ENCODE results near the gene SIRT7.
"Not testable (repeated sequence)": the region's sequence is repeated elsewhere in the genome, so short reads cannot be mapped to it uniquely, and the experiment has no call there.

SIRT7 gene

GRCh38 chr17:81920612-81921536 is 2.9 kb upstream of the SIRT7 start:
- DNase-seq (ENCODE audit: low read depth in 2 of 2) = no peak

GRCh38 chr17:81918832-81919545 is 1.0 kb upstream of the SIRT7 start:
- no peak for DNase-seq (ENCODE audit: low read depth in 2 of 2)

GRCh38 chr17:81918333-81918669 is 325 bp upstream of the SIRT7 start:
- not testable (repeated sequence) for DNase-seq (ENCODE audit: low read depth in 2 of 2)

DNA sequence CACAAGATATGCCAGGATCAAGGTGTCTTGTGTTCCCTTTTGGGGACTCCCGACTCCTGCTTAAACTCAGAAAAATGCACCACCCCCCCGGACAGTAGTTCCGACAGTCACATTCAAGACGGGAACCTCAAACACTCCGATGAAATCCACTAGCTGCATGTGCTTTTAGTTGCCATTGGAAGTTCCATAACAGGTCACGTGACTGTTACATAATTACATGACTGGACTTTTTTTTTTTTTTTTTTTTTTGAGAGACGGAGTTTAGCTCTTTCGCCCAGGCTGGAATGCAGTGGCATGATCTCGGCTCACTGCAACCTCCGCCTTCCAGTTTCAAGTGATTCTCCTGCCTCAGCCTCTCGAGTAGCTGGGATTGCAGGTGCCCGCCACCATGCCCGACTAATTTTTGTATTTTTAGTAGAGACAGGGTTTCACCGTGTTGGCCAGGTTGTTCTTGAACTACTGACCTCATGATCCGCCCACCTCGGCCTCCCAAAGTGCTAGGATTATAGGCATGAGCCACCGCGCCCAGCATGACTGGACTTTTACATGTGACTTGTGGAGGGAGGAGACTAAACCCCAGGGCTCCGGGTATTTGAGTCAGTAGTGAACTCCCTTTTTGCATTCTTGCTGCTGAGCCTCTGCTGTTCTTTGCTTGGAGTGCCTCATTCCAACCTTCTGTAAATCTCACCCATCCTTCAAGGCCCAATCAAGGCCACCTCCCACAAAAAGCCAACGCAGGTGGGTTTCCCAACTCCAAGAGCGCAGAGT is 1.6 kb downstream of the SIRT7 start:
- DNase-seq (ENCODE audit: low read depth in 2 of 2) = no peak

DNA sequence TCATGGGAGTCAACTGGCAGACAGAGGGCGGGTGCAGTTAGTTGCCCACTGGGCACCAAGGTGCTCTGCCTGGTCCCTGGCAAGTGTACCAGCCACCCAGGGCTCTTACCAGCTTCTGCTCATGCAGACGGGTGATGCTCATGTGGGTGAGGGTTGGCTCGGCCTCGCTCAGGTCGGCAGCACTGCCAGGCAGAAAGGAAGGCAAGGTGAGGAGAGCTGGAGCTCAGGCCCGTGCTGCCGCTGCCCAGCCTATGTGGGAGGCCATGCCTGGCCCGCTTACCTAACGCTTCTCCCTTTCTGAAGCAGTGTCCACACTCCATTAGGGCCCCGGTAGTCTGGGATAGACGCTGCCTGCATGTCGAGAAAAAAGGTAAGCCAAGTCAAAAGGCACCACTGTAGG is 2.6 kb downstream of the SIRT7 start:
- DNase-seq (ENCODE audit: low read depth in 2 of 2) = no peak

DNA sequence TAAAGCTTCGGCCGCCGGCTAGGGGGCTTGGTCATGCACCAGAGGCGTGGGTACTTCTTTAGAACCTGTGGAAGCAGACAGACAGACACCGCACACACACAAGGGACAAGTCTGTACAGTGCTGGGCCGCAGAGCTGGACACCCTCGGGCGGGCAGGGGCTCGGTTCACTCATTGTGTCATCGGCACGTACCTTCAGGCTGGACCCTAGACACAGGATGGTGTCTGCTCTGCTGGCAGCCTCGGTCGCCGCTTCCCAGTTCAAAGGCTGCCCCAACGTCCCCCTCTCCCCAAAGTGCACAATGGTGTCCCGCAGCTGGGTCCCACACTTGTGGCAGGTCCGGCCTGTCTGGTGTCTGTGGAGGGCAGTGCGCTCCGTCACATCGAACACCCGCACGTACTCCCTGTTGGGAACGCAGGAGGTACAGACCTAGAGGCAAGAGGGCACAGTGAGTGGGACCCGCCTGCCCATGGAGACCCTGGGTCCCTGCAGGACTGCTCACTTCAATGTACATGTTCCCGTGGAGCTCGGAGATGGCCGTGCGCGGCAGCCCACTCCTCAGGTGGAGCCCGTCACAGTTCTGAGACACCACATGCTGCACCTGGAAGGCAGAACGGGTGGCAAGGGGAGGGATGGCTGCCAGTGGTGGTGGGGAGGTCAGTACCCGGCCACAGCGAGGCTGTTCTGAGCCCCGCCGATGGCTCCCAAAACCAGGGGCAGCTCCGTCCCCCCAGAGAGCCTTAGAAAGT is 3.7 kb downstream of the SIRT7 start:
- no peak for DNase-seq (ENCODE audit: low read depth in 2 of 2)

DNA sequence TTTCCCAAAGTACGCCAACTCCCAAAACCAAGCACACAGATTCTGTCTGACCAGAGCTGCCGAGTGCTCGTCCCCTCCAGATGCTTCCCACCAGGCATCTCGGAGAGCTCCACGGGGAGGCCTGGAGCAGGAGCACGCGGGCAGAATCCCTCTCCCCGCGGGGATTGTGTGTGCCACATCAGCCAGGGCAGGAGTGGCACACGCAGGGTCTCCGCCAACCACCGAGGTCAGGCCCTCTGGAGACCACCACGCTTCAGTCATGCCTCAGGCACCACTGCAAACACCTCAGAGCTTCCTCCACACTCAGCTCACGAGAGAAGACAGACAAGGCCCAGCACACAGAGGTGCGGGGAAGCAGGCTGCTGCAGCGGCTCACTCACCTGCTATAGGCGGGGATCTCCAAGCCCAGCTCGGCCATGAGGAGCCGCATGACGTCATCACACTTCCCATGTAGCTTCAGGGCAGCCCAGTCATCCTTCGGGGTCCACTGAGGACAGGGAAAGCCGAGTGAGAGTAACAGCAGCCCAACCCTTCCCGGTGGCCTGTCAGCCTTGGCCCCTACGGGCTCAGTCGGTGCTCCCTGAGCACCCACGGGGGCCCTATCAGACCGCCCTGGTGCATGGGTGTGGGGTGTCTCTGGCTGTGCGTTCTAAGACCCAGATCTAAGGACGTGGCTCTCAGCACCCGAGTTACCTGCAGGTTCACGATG is 4.4 kb downstream of the SIRT7 start:
- no peak for DNase-seq (ENCODE audit: low read depth in 2 of 2)

DNA sequence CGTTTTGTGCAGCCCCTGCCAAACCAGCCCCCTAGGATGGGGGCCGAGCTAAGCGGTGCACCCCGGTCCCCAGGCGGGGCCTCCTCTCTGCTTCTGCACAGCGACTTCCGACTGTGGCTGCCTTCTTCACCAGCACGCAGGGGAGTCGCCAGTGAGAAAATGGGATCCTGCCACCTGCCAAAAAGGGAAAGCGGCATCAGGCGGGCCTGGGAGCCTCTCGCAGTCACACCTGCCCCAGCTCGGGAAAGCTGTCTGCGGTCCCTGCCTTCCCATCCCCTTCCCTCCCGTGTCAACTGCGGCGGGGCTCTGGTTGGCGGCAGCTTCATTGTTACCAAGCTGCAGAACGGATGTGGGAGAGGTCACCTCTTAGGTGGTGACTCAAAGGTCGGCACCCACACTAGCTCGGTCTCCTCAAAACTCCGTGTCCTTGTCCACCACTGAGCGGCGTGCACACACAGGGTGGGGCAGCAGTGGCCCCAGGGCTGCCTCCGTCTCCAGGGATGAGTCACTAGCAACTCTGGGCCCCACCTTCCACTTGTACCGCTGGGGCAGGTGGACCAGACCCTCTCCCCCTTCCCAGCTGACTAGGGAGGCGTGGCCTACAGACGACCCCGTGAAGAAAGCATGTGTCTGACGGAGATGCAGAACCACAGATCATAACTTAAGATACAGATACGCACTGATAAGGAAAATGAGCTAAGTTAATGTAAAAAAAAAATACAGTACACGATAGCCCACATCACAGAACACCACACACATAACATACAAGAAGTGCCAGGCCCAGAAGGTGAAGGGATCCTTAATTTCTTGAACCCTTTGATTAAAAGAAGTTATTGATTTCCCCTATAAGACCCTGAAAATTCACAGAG is 5.3 kb downstream of the SIRT7 start:
- DNase-seq (ENCODE audit: low read depth in 2 of 2) = no peak

DNA sequence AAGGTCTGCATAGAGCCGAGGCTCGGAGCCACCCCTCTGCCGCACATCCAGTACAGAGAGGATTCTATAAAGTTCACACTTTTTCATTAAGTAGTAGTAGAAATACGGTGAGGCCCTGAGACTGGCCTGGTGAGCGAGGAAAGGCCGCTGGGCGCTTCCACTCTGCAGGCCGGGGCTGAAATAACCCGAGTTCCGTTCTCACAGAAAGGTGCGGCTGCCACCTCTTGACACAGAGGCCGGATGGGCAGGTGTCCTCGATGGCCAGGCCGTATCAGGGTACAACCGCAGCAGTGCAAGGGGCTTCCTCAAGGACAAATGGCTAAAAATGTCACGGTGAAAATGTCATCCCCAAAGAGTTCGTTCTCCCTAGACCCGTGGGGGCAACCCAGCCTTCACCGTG is 6.0 kb downstream of the SIRT7 start:
- no peak for DNase-seq (ENCODE audit: low read depth in 2 of 2)

GRCh38 chr17:81911277-81911961 is 6.6 kb downstream of the SIRT7 start, which contains the start of gene PCYT2:
PCYT2 (minus strand) TSS chr17:81911399; CDS start chr17:81911355, 44 bp downstream.
- peak; percentile 90 to 93 for DNase-seq (ENCODE audit: low read depth in 2 of 2)

GRCh38 chr17:81910840-81911276 is 7.1 kb downstream of the SIRT7 start:
- DNase-seq (ENCODE audit: low read depth in 2 of 2) = no peak

GRCh38 chr17:81909966-81910839 is 7.8 kb downstream of the SIRT7 start:
- DNase-seq (ENCODE audit: low read depth in 2 of 2) = no peak

DNA sequence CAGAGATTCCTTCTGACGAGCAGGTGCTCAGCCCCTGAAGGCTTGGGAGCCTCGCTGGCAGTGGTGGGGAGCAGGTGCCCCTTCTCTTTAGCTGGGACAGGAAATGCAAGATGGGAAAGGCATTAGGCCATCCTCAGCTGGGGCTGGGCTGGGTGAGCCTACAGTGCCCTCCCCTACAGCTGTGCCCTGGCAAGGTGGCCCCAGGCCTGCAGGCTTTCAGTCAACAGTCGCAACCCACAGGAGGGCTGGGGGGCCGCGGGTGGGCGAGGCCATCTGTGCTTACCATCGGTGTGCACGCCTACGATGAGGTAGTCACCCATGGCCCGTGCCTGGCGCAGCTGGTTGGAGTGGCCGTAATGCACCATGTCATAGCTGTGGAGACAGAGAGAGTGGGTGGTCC is 8.7 kb downstream of the SIRT7 start:
- DNase-seq (ENCODE audit: low read depth in 2 of 2) = no peak

DNA sequence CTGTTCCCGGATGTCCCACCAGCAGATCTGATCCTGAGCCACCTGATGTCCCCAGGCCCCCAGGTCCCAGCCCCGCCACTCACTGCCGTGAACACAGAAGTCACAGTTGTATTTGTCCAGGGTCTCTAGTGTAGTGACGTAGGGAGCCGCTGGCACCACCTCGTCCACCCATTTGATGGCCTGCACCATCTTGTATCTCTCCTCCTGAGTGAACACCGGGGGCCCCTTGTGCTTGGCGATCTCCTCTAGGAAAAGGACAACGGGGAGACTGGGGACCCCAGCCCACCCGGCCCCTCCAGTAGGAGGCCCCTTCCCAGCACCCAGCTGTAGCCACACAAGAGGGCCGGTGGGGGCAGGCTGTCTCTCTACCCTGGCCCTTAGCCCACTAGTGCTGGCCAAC is 9.2 kb downstream of the SIRT7 start:
- no peak for DNase-seq (ENCODE audit: low read depth in 2 of 2)

- no peak for DNase-seq (ENCODE audit: low read depth in 2 of 2)
These were observed 10.5 kb downstream of the SIRT7 start for GRCh38 chr17:81907219-81908145.

DNA sequence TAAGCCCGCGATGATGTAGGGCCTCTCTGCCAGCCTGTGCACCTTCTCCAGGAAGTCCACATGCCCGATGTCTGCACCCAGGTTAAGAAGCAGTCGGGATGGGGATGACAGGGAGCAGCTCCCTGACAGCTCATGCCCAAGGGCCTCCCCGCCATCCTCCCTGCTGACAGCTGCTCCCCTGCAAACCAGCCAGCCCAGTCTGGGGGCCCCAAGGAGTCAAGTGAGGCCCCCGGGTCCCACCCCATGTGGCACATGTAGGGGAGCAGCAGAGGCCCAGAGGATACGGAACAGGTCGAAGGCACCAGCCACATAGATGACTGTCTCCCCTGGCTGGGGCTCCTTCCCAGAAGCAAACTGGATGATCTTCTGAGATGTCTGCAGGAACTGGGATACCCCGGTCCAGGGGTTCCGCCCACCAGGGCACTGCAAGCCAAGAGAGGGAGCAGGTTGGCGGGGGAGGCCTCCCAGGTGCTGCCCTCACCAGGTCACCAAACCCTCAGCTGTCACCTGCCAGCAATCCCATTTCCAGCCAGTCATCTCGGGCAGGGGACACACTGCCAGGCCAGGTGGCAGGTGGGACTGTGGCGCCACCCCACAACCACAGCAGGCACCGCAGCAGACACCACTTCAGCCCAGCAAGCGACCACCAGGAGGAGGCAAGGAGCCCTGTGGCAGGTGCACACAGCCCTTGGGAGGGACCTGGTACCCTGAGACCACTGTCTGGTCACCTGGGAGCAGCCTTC is 11.3 kb downstream of the SIRT7 start:
- no peak for DNase-seq (ENCODE audit: low read depth in 2 of 2)

All from stimulated activated CD4-positive, alpha-beta T cell treated with anti-CD3 and anti-CD28 coated beads, Interleukin-15, amount 100 ng/mL, for 48 hours (primary cell).